ENCODE measurements around the gene RARA.

Gene RARA

GRCh38 chr17:40345161-40345993, 36.4 kb downstream of the RARA start:
- DNase-seq (ENCODE audit: low read depth in 2 of 2): no peak

GRCh38 chr17:40345994-40346764, 37.2 kb downstream of the RARA start:
- no peak for DNase-seq (ENCODE audit: low read depth in 2 of 2)

GRCh38 chr17:40346765-40347158, 37.8 kb downstream of the RARA start:
- no peak for DNase-seq (ENCODE audit: low read depth in 2 of 2)

GRCh38 chr17:40347319-40348135, 38.5 kb downstream of the RARA start:
- DNase-seq (ENCODE audit: low read depth in 2 of 2): no peak

- no peak for DNase-seq (ENCODE audit: low read depth in 2 of 2)
Measured at GRCh38 chr17:40348136-40348504, 39.1 kb downstream of the RARA start.

- DNase-seq (ENCODE audit: low read depth in 2 of 2): no peak
Measured at GRCh38 chr17:40348562-40349476, 39.8 kb downstream of the RARA start.

GRCh38 chr17:40349477-40349894, 40.5 kb downstream of the RARA start:
- DNase-seq (ENCODE audit: low read depth in 2 of 2): no peak

- DNase-seq (ENCODE audit: low read depth in 2 of 2): no peak
Measured at GRCh38 chr17:40349895-40350688, 41.1 kb downstream of the RARA start.

GRCh38 chr17:40350689-40351358, 41.8 kb downstream of the RARA start:
- DNase-seq (ENCODE audit: low read depth in 2 of 2): no peak

GRCh38 chr17:40351359-40352236, 42.6 kb downstream of the RARA start:
- no peak for DNase-seq (ENCODE audit: low read depth in 2 of 2)

- no peak for DNase-seq (ENCODE audit: low read depth in 2 of 2)
Measured at GRCh38 chr17:40352237-40352778, 43.3 kb downstream of the RARA start.

GRCh38 chr17:40352779-40353394, 43.9 kb downstream of the RARA start:
- no peak for DNase-seq (ENCODE audit: low read depth in 2 of 2)

GRCh38 chr17:40354221-40355122, 45.5 kb downstream of the RARA start:
- DNase-seq (ENCODE audit: low read depth in 2 of 2): no peak

GRCh38 chr17:40355123-40355803, 46.3 kb downstream of the RARA start:
- peak; percentile 75 to 78 for DNase-seq (ENCODE audit: low read depth in 2 of 2)

GRCh38 chr17:40355804-40356758, 47.1 kb downstream of the RARA start:
- no peak for DNase-seq (ENCODE audit: low read depth in 2 of 2)
